Measurements from ENCODE around the gene ANXA10.
"Not testable (repeated sequence)": the region's sequence is repeated elsewhere in the genome, so short reads cannot be mapped to it uniquely, and the experiment has no call there.

Gene ANXA10

DNA sequence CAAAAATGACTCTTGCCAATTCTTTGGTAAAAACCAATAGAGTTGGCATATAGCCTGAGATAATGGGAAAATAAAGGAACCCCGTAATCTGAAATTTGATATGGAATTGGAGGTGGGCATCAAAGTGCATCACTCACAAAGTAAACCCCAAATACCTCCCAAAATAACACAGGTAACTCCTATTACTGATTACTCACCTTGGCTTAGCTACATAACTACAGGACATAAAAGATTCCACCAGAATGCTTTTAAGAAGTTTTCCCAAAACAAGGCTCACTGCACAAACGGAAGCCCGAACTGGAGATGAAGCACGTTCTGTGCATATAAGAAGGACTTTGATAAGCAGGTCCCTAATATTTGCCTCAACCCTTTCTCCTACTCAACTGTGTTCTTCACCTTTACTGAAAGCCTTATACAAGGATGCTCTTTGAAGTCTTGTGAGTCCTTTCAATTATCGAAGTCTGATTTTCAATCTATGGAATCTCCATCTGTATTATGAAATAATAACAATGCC, 14.6 kb upstream of the ANXA10 start:
- H3K9me3 ChIP-seq (ENCODE audit: control insufficient read depth, low read length): no peaks in the 10 kb centered on the region
- 75 to 100% methylated on average over 3 of the region's 5 CpGs for WGBS, 2 experiments (ENCODE audit: insufficient coverage in 2 of 2)
- H3K27ac ChIP-seq (ENCODE audit: low read depth, low read length, severe bottlenecking): no peak overlapping the region
- no peaks in the 10 kb centered on the region for H3K4me1 ChIP-seq (ENCODE audit: control insufficient read depth, insufficient read depth, low read length, poor library complexity, severe bottlenecking)
- H3K4me3 ChIP-seq (ENCODE audit: extremely low read depth, insufficient read depth, low read length, poor library complexity, severe bottlenecking): no peak overlapping the region
- H3K36me3 ChIP-seq (ENCODE audit: control insufficient read depth, insufficient read depth, low read length): no peaks in the 10 kb centered on the region

DNA sequence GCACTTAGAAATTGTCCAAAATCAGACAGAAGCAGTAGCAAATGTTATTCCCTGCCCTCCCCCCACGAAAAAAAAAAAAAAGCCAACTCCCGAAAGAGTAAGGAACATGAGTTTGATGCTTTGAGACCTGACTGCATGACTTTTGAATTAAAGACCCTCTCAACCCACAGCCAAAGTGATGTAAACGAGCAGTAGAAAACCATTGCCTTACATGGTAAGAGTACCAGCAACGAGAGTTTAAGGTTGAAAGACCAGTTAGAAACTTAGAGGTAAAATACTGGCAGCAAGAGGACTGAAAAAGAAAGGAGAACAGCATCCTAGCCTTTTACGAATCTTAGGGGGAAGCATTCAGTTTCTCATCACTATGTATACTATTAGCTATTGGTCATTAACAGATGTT, 10.0 kb upstream of the ANXA10 start:
- no peaks in the 10 kb centered on the region for H3K36me3 ChIP-seq (ENCODE audit: control insufficient read depth, insufficient read depth, low read length)
- H3K27ac ChIP-seq (ENCODE audit: low read depth, low read length, severe bottlenecking): no peak overlapping the region
- 67 to 100% methylated on average over 1 of the region's 5 CpGs for WGBS, 2 experiments (ENCODE audit: insufficient coverage in 2 of 2)
- H3K9me3 ChIP-seq (ENCODE audit: control insufficient read depth, low read length): no peaks in the 10 kb centered on the region
- no peaks in the 10 kb centered on the region for H3K4me1 ChIP-seq (ENCODE audit: control insufficient read depth, insufficient read depth, low read length, poor library complexity, severe bottlenecking)
- H3K4me3 ChIP-seq (ENCODE audit: extremely low read depth, insufficient read depth, low read length, poor library complexity, severe bottlenecking): no peak overlapping the region

GRCh38 chr4:168095776-168096406, 3.6 kb downstream of the ANXA10 start:
- Histone ChIP-seq H3K36me3 (ENCODE audit: control insufficient read depth, insufficient read depth, low read length) (no peaks in the 10 kb centered on the region), H3K27ac (ENCODE audit: low read depth, low read length, severe bottlenecking) (no peak overlapping the region), H3K4me1 (ENCODE audit: control insufficient read depth, insufficient read depth, low read length, poor library complexity, severe bottlenecking) (no peaks in the 10 kb centered on the region), H3K9me3 (ENCODE audit: control insufficient read depth, low read length) (no peaks in the 10 kb centered on the region), H3K4me3 (ENCODE audit: extremely low read depth, insufficient read depth, low read length, poor library complexity, severe bottlenecking) (no peak overlapping the region)
- WGBS, 2 experiments (ENCODE audit: insufficient coverage in 2 of 2): 86% methylated on average over 2 of the region's 2 CpGs; no CpG with 5 or more reads in 1 of the 2 experiments

DNA sequence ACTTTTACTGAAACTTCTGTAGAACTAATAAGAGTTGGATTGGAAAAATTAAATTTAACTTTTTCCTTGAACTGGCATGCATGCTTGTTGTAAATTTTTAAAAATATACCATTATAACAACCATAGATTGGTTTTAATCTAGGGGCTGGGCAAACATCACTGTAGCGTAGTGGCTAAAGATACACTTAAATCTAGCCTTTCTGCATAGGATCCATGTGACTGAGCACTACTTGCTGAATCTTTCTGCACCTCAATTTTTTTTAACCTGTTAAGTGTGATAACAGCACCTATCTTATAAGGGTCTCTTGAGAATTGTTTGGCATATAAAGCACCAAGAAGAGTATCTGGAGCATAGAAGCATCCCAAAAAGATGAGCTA, 4.1 kb downstream of the ANXA10 start:
- Histone ChIP-seq H3K4me3 (ENCODE audit: extremely low read depth, insufficient read depth, low read length, poor library complexity, severe bottlenecking) (no peak overlapping the region), H3K9me3 (ENCODE audit: control insufficient read depth, low read length) (no peaks in the 10 kb centered on the region), H3K36me3 (ENCODE audit: control insufficient read depth, insufficient read depth, low read length) (no peaks in the 10 kb centered on the region), H3K4me1 (ENCODE audit: control insufficient read depth, insufficient read depth, low read length, poor library complexity, severe bottlenecking) (no peaks in the 10 kb centered on the region), H3K27ac (ENCODE audit: low read depth, low read length, severe bottlenecking) (no peak overlapping the region)
- WGBS, 2 experiments (ENCODE audit: insufficient coverage in 2 of 2): no CpG with 5 or more reads among the region's 1 CpG

- H3K4me1 ChIP-seq (ENCODE audit: control insufficient read depth, insufficient read depth, low read length, poor library complexity, severe bottlenecking): no peaks in the 10 kb centered on the region
- H3K36me3 ChIP-seq (ENCODE audit: control insufficient read depth, insufficient read depth, low read length): no peaks in the 10 kb centered on the region
- H3K4me3 ChIP-seq (ENCODE audit: extremely low read depth, insufficient read depth, low read length, poor library complexity, severe bottlenecking): no peak overlapping the region
- H3K9me3 ChIP-seq (ENCODE audit: control insufficient read depth, low read length): no peaks in the 10 kb centered on the region
- 77 to 93% methylated on average over 2 of the region's 2 CpGs for WGBS, 2 experiments (ENCODE audit: insufficient coverage in 2 of 2)
- H3K27ac ChIP-seq (ENCODE audit: low read depth, low read length, severe bottlenecking): no peak overlapping the region
These were observed 4.8 kb downstream of the ANXA10 start for GRCh38 chr4:168097161-168097560.

DNA sequence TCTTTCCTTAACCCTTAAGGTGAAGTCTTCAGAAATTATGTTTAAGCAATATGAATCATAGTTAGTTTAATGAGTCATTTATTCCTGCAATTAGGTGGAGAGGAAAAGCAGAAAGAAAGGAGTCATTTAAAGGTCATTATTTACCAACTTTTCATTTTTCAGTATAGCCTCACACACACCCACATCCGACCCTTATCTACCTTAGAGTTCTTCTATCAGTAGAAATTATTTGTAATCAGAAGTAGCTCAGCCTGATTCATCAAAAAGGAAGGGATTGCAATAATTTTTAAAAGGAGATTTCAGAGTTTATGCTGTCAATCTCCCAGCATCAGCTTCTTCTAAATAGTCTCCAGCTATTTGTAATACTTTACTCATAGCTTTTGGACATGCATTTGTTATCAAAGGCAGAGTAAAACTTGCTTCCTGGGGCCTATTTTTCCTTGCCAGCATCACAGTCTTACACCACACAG, 5.9 kb downstream of the ANXA10 start:
- no peaks in the 10 kb centered on the region for H3K4me1 ChIP-seq (ENCODE audit: control insufficient read depth, insufficient read depth, low read length, poor library complexity, severe bottlenecking)
- no peaks in the 10 kb centered on the region for H3K36me3 ChIP-seq (ENCODE audit: control insufficient read depth, insufficient read depth, low read length)
- H3K27ac ChIP-seq (ENCODE audit: low read depth, low read length, severe bottlenecking): no peak overlapping the region
- no peaks in the 10 kb centered on the region for H3K9me3 ChIP-seq (ENCODE audit: control insufficient read depth, low read length)
- no peak overlapping the region for H3K4me3 ChIP-seq (ENCODE audit: extremely low read depth, insufficient read depth, low read length, poor library complexity, severe bottlenecking)
- no CpG with 5 or more reads among the region's 1 CpG for WGBS, 2 experiments (ENCODE audit: insufficient coverage in 2 of 2)

DNA sequence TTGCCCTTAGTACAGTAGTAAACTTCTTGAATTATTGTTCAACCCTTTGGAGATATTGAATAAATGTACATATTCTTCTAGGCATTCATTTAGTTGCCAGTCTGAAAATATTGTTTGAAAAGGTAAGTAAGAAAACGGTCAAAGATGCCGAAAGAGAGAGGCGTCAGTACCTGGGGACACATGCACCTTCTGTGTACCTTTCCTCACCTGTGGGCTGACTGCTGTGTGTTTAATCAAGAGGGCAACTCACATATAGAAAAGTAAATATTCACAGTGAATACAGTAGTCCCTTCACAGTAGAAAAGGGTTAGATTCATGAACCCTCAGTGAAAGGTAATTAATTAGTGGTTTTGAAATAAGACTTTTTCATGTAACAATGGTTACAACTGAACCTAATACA, 6.9 kb downstream of the ANXA10 start:
- Histone ChIP-seq H3K27ac (ENCODE audit: low read depth, low read length, severe bottlenecking) (no peak overlapping the region), H3K9me3 (ENCODE audit: control insufficient read depth, low read length) (no peaks in the 10 kb centered on the region), H3K36me3 (ENCODE audit: control insufficient read depth, insufficient read depth, low read length) (no peaks in the 10 kb centered on the region), H3K4me1 (ENCODE audit: control insufficient read depth, insufficient read depth, low read length, poor library complexity, severe bottlenecking) (no peaks in the 10 kb centered on the region), H3K4me3 (ENCODE audit: extremely low read depth, insufficient read depth, low read length, poor library complexity, severe bottlenecking) (no peak overlapping the region)
- WGBS, 2 experiments (ENCODE audit: insufficient coverage in 2 of 2): 100% methylated on average over 2 of the region's 3 CpGs

GRCh38 chr4:168101026-168101425, 8.7 kb downstream of the ANXA10 start:
- H3K4me1 ChIP-seq (ENCODE audit: control insufficient read depth, insufficient read depth, low read length, poor library complexity, severe bottlenecking): no peaks in the 10 kb centered on the region
- 100% methylated on average over 1 of the region's 1 CpG; no CpG with 5 or more reads in 1 of the 2 experiments for WGBS, 2 experiments (ENCODE audit: insufficient coverage in 2 of 2)
- H3K4me3 ChIP-seq (ENCODE audit: extremely low read depth, insufficient read depth, low read length, poor library complexity, severe bottlenecking): no peak overlapping the region
- no peaks in the 10 kb centered on the region for H3K36me3 ChIP-seq (ENCODE audit: control insufficient read depth, insufficient read depth, low read length)
- no peak overlapping the region for H3K27ac ChIP-seq (ENCODE audit: low read depth, low read length, severe bottlenecking)
- H3K9me3 ChIP-seq (ENCODE audit: control insufficient read depth, low read length): no peaks in the 10 kb centered on the region

DNA sequence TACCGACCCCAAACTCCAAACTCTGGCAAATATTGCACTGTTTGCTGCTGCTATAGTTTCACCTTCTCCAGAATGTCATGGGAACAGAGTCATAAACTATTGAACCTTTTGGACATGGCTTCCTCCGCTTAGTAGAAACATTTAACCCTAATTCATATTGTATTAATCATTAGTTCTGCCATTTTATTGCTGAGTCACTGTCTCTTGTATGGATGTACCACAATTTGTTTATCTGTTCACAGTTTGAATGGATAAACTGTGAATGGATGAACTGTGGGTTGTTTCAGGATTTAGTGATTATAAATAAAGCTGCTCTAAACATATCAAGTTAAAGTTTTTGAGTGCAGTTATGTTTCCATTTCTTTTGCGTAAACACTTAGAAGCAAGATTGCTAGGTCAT, 10.1 kb downstream of the ANXA10 start:
- Histone ChIP-seq H3K4me1 (ENCODE audit: control insufficient read depth, insufficient read depth, low read length, poor library complexity, severe bottlenecking) (no peaks in the 10 kb centered on the region), H3K4me3 (ENCODE audit: extremely low read depth, insufficient read depth, low read length, poor library complexity, severe bottlenecking) (no peak overlapping the region), H3K9me3 (ENCODE audit: control insufficient read depth, low read length) (no peaks in the 10 kb centered on the region), H3K36me3 (ENCODE audit: control insufficient read depth, insufficient read depth, low read length) (no peaks in the 10 kb centered on the region), H3K27ac (ENCODE audit: low read depth, low read length, severe bottlenecking) (no peak overlapping the region)
- 100% methylated on average over 1 to 2 of the region's 3 CpGs for WGBS, 2 experiments (ENCODE audit: insufficient coverage in 2 of 2)

GRCh38 chr4:168109527-168109926, 17.2 kb downstream of the ANXA10 start:
- Histone ChIP-seq H3K4me1 (ENCODE audit: control insufficient read depth, insufficient read depth, low read length, poor library complexity, severe bottlenecking) (peaks cover 15% of the 10 kb centered on the region), H3K4me3 (ENCODE audit: extremely low read depth, insufficient read depth, low read length, poor library complexity, severe bottlenecking) (no peak overlapping the region), H3K27ac (ENCODE audit: low read depth, low read length, severe bottlenecking) (no peak overlapping the region), H3K9me3 (ENCODE audit: control insufficient read depth, low read length) (no peaks in the 10 kb centered on the region), H3K36me3 (ENCODE audit: control insufficient read depth, insufficient read depth, low read length) (no peaks in the 10 kb centered on the region)

- peaks cover 13% of the 10 kb centered on the region for H3K4me1 ChIP-seq (ENCODE audit: control insufficient read depth, insufficient read depth, low read length, poor library complexity, severe bottlenecking)
- H3K27ac ChIP-seq (ENCODE audit: low read depth, low read length, severe bottlenecking); H3K9me3 ChIP-seq (ENCODE audit: control insufficient read depth, low read length); H3K4me3 ChIP-seq (ENCODE audit: extremely low read depth, insufficient read depth, low read length, poor library complexity, severe bottlenecking); H3K36me3 ChIP-seq (ENCODE audit: control insufficient read depth, insufficient read depth, low read length): not testable (repeated sequence)
- WGBS, 2 experiments (ENCODE audit: insufficient coverage in 2 of 2): no CpG with 5 or more reads among the region's 1 CpG
These were observed 20.7 kb downstream of the ANXA10 start for GRCh38 chr4:168113059-168113458.
